Measurements from ENCODE around the gene DPF1. TPM values are rescaled to one million over a fixed set of nuclear protein-coding genes. Genes with fewer than 3 reads are reported as not detected.

The DPF1 gene
- polyA plus RNA-seq, 1 donor (not counting 4 experiments of a cell fraction or from before 2014, with no cell fraction given): 1.5 TPM

- no peak for FAIRE-seq
- no peaks in the 10 kb centered on the region for H3K9me1 ChIP-seq (ENCODE audit: control insufficient read depth, extremely low read depth, insufficient read depth, low read length)
- peaks cover 28% of the 10 kb centered on the region for H3K4me1 ChIP-seq (ENCODE audit: control insufficient read depth, extremely low read depth, insufficient read depth, low read length)
- no peak for TF ChIP-seq EZH2 (IDR thresholded peaks at IDR 0.05; ENCODE audit: low read length)
- TF ChIP-seq, protein P1, sequence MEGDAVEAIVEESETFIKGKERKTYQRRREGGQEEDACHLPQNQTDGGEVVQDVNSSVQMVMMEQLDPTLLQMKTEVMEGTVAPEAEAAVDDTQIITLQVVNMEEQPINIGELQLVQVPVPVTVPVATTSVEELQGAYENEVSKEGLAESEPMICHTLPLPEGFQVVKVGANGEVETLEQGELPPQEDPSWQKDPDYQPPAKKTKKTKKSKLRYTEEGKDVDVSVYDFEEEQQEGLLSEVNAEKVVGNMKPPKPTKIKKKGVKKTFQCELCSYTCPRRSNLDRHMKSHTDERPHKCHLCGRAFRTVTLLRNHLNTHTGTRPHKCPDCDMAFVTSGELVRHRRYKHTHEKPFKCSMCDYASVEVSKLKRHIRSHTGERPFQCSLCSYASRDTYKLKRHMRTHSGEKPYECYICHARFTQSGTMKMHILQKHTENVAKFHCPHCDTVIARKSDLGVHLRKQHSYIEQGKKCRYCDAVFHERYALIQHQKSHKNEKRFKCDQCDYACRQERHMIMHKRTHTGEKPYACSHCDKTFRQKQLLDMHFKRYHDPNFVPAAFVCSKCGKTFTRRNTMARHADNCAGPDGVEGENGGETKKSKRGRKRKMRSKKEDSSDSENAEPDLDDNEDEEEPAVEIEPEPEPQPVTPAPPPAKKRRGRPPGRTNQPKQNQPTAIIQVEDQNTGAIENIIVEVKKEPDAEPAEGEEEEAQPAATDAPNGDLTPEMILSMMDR (optimal IDR thresholded peaks at IDR 0.05 in 1 of 3, IDR thresholded peaks at IDR 0.05 in 1 of 3, conservative IDR thresholded peaks at IDR 0.05 in 1 of 3; ENCODE audit: extremely low read depth in 1 of 3, insufficient read depth in 2 of 3, low read length in 3 of 3): no peak
- H3K79me2 ChIP-seq (ENCODE audit: control insufficient read depth, insufficient read depth, low read length): no peaks in the 10 kb centered on the region
- no peak overlapping the region for H3K9ac ChIP-seq (ENCODE audit: control insufficient read depth, extremely low read depth, insufficient read depth, low read length)
- DNase-seq (ENCODE audit: low read depth, low spot score): no peak
- H3K4me2 ChIP-seq (ENCODE audit: control insufficient read depth, extremely low read depth, insufficient read depth, low read depth, low read length): no peak overlapping the region
- no peaks in the 10 kb centered on the region for H3K36me3 ChIP-seq (ENCODE audit: control insufficient read depth in 2 of 2, extremely low read depth in 1 of 2, insufficient read depth in 2 of 2, low read length in 2 of 2)
- H3K4me3 ChIP-seq (ENCODE audit: control insufficient read depth in 2 of 3, extremely low read depth in 1 of 3, insufficient read depth in 2 of 3, low read depth in 1 of 3, low read length in 3 of 3): no peak overlapping the region
- H4K20me1 ChIP-seq (ENCODE audit: control insufficient read depth, extremely low read depth, insufficient read depth, low read length): no peaks in the 10 kb centered on the region
- H3K27ac ChIP-seq (ENCODE audit: control insufficient read depth, insufficient read depth, low read length): no peak overlapping the region
- H2AFZ ChIP-seq (ENCODE audit: control insufficient read depth, low read length): no peak overlapping the region
- no peaks in the 10 kb centered on the region for H3K9me3 ChIP-seq (ENCODE audit: control insufficient read depth, low read depth, low read length)
- H3K27me3 ChIP-seq (ENCODE audit: control insufficient read depth, extremely low read depth, insufficient read depth, low read length): no peaks in the 10 kb centered on the region
- dilution Hi-C loops (cut with MboI; ENCODE audit: extremely low pct_ligation_motif_present, low sequenced_read_pairs): no loop called here
Observed at GRCh38 chr19:38250428-38250820, 26.4 kb upstream of the DPF1 start.

DNA sequence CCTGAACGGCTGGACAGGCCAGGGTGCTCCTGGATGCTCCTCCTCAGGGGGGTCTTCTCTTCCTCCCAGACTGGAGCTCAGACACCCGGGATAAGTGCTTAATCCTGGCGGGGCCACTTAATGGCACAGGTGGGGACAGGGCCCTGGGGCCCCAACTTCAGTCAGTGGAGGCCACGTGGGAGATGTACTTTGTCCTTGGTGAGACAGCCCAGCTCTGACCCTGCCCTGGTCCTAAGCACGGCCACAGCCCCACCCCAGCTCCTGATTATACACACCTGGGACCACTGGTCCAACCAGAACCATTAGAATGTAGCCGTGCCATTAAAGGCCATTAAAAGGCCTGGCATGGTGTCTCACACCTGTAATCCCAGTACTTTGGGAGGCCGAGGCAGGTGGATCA lies 24.4 kb upstream of the DPF1 start:
- Histone ChIP-seq H3K9me1 (ENCODE audit: control insufficient read depth, extremely low read depth, insufficient read depth, low read length) (no peaks in the 10 kb centered on the region), H3K4me1 (ENCODE audit: control insufficient read depth, extremely low read depth, insufficient read depth, low read length) (peaks cover 25% of the 10 kb centered on the region), H3K9me3 (ENCODE audit: control insufficient read depth, low read depth, low read length) (no peaks in the 10 kb centered on the region), H3K36me3 (ENCODE audit: control insufficient read depth in 2 of 2, extremely low read depth in 1 of 2, insufficient read depth in 2 of 2, low read length in 2 of 2) (no peaks in the 10 kb centered on the region), H3K27ac (ENCODE audit: control insufficient read depth, insufficient read depth, low read length) (no peak overlapping the region), H3K27me3 (ENCODE audit: control insufficient read depth, extremely low read depth, insufficient read depth, low read length) (no peaks in the 10 kb centered on the region), H3K4me2 (ENCODE audit: control insufficient read depth, extremely low read depth, insufficient read depth, low read depth, low read length) (no peak overlapping the region), H3K9ac (ENCODE audit: control insufficient read depth, extremely low read depth, insufficient read depth, low read length) (no peak overlapping the region), H4K20me1 (ENCODE audit: control insufficient read depth, extremely low read depth, insufficient read depth, low read length) (no peaks in the 10 kb centered on the region), H2AFZ (ENCODE audit: control insufficient read depth, low read length) (no peak overlapping the region), H3K4me3 (ENCODE audit: control insufficient read depth in 2 of 3, extremely low read depth in 1 of 3, insufficient read depth in 2 of 3, low read depth in 1 of 3, low read length in 3 of 3) (no peak overlapping the region), H3K79me2 (ENCODE audit: control insufficient read depth, insufficient read depth, low read length) (no peaks in the 10 kb centered on the region)
- dilution Hi-C loops (cut with MboI; ENCODE audit: extremely low pct_ligation_motif_present, low sequenced_read_pairs): no loop called here
- no peak for TF ChIP-seq EZH2 (IDR thresholded peaks at IDR 0.05; ENCODE audit: low read length)
- TF ChIP-seq, protein P1 (optimal IDR thresholded peaks at IDR 0.05 in 1 of 3, IDR thresholded peaks at IDR 0.05 in 1 of 3, conservative IDR thresholded peaks at IDR 0.05 in 1 of 3; ENCODE audit: extremely low read depth in 1 of 3, insufficient read depth in 2 of 3, low read length in 3 of 3): no peak
- FAIRE-seq (no peak), DNase-seq (ENCODE audit: low read depth, low spot score) (no peak)
